ENCODE data around the gene SLC2A2. TPM values are rescaled to one million over a fixed set of nuclear protein-coding genes. Genes with fewer than 3 reads are reported as not detected.

The SLC2A2 gene
- total and polyA plus RNA-seq, 11 donors: 0.11 TPM; not detected in 10

DNA sequence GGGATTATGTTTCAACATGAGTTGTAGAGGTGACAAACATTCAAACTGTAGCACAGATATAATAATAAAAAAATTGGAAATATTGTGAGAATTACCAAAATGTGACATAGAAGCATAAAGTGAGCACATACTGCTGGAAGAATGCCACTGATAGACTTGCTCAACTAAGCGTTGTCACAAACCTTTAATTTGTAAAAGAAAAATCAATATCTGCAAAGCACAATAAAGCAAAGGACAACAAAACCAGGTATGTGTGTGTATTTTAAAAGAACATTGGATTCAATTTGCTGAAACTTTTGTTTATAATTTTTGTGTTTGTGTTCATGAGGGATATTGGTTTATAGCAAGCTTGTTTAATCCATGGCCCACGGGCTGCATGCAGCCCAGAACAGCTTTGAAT is 77.3 kb downstream of the SLC2A2 start:
- intact Hi-C loops (cut with DNase I): no loop called here
- no peak overlapping the region for H3K4me3 ChIP-seq
- TF ChIP-seq CTCF (IDR thresholded peaks at IDR 0.05) (no peak), POLR2A (IDR thresholded peaks at IDR 0.05) (no peak)

DNA sequence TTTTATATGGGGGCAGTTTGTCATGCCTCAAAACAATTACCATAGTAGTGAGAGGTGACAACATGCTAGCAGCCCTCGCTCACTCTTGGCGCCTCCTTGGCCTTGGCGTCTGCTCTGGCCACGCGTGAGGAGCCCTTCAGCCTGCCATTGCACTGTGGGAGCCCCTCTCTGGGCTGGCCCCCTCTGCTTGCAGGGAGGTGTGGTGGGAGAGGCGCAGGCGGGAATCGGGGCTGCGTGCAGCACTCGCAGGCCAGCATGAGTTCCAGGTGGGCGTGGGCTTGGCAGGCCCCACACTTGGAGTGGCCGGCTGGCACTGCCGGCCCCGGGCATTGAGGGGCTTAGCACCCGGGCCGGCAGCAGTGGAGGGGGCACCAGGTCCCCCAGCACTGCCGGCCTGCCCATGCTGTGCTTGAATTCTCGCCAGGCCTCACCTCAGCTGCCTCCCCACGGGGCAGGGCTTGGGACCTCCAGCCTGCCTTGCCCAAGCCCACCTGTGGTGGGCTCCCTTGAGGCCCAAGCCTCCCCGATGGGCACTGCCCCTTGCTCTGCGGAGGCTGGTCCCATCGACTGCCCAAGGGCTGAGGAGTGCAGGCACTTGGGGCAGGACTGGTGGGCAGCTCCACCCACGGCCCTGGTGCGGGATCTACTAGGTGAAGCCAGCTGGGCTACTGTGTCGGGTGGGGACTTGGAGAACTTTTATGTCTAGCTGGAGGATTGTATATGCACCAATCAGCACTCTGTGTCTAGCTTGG is 79.3 kb downstream of the SLC2A2 start:
- Histone ChIP-seq H3K9me3 (peaks cover 0 to 11% (median 0%) of the 10 kb centered on the region in 12 donors), H3K4me1 (no peaks in the 10 kb centered on the region), H3K27ac (no peak overlapping the region), H3K27me3 (no peaks in the 10 kb centered on the region), H3K36me3 (no peaks in the 10 kb centered on the region), H3K4me3 (no peak overlapping the region)
- no peak for TF ChIP-seq POLR2A (IDR thresholded peaks at IDR 0.05)
- no peak for TF ChIP-seq CTCF (IDR thresholded peaks at IDR 0.05)
- intact Hi-C loops (cut with DNase I): no loop called here
- WGBS, 4 donors: 93 to 97% (median 95%) methylated on average over 15 to 25 of the region's 25 CpGs
- DNase-seq: no peak
- no peak for ATAC-seq

More for the DNA sequence above, 77.3 kb downstream of the SLC2A2 start:
- DNase-seq: no peak
- WGBS, 4 donors: 81 to 92% (median 88%) methylated on average over 2 of the region's 2 CpGs
- Histone ChIP-seq H3K27me3 (no peaks in the 10 kb centered on the region), H3K27ac (no peak overlapping the region), H3K4me1 (no peaks in the 10 kb centered on the region), H3K36me3 (no peaks in the 10 kb centered on the region), H3K9me3 (peaks cover 0 to 5% (median 0%) of the 10 kb centered on the region in 12 donors)
- ATAC-seq: no peak

Other genes starting within 250 kb of the SLC2A2 start
- gene RPL22L1, start 156.5 kb downstream of the SLC2A2 start, total RNA-seq: 10 to 100 TPM in 7 of 9 donors, 1 to 10 TPM in 2; 8.6 to 34.2 (median 16.9) TPM
- gene RPL22L1, start 156.5 kb downstream of the SLC2A2 start, polyA plus RNA-seq: 10 to 100 TPM; 57.1 to 97.3 TPM
- gene EIF5A2, start 118.1 kb downstream of the SLC2A2 start, total RNA-seq: 10 to 100 TPM in 5 of 9 donors, 1 to 10 TPM in 4; 3.9 to 13.9 (median 10.0) TPM
- gene EIF5A2, start 118.1 kb downstream of the SLC2A2 start, polyA plus RNA-seq: 1 to 10 TPM; 1.6 to 6.6 TPM

Measured in heart left ventricle (tissue), 16 donors.